Measurements from ENCODE around the gene KIF11. TPM values are rescaled to one million over a fixed set of nuclear protein-coding genes. Genes with fewer than 3 reads are reported as not detected.
A peak's percentile ranks its signal among the peaks of the same experiment; 100 is the strongest.
"Not testable (repeated sequence)": the region's sequence is repeated elsewhere in the genome, so short reads cannot be mapped to it uniquely, and the experiment has no call there.

Gene KIF11
- total RNA-seq, 1 donor = 46.5 TPM

GRCh38 chr10:92572362-92573090, 20.4 kb upstream of the KIF11 start:
- TF ChIP-seq, protein P1, sequence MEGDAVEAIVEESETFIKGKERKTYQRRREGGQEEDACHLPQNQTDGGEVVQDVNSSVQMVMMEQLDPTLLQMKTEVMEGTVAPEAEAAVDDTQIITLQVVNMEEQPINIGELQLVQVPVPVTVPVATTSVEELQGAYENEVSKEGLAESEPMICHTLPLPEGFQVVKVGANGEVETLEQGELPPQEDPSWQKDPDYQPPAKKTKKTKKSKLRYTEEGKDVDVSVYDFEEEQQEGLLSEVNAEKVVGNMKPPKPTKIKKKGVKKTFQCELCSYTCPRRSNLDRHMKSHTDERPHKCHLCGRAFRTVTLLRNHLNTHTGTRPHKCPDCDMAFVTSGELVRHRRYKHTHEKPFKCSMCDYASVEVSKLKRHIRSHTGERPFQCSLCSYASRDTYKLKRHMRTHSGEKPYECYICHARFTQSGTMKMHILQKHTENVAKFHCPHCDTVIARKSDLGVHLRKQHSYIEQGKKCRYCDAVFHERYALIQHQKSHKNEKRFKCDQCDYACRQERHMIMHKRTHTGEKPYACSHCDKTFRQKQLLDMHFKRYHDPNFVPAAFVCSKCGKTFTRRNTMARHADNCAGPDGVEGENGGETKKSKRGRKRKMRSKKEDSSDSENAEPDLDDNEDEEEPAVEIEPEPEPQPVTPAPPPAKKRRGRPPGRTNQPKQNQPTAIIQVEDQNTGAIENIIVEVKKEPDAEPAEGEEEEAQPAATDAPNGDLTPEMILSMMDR (IDR thresholded peaks at IDR 0.05; ENCODE audit: insufficient read depth, low read length) = no peak
- DNase-seq (ENCODE audit: low read depth) = peak; percentile 10
- peak overlapping the region; percentile 92 for H3K4me3 ChIP-seq (ENCODE audit: low read depth, low read length)

GRCh38 chr10:92573091-92573797, 19.7 kb upstream of the KIF11 start:
- peak overlapping the region; percentile 92 for H3K4me3 ChIP-seq (ENCODE audit: low read depth, low read length)
- peak; percentile 59 for DNase-seq (ENCODE audit: low read depth)
- TF ChIP-seq, protein P1 (IDR thresholded peaks at IDR 0.05; ENCODE audit: insufficient read depth, low read length) = peak; percentile 27

DNA sequence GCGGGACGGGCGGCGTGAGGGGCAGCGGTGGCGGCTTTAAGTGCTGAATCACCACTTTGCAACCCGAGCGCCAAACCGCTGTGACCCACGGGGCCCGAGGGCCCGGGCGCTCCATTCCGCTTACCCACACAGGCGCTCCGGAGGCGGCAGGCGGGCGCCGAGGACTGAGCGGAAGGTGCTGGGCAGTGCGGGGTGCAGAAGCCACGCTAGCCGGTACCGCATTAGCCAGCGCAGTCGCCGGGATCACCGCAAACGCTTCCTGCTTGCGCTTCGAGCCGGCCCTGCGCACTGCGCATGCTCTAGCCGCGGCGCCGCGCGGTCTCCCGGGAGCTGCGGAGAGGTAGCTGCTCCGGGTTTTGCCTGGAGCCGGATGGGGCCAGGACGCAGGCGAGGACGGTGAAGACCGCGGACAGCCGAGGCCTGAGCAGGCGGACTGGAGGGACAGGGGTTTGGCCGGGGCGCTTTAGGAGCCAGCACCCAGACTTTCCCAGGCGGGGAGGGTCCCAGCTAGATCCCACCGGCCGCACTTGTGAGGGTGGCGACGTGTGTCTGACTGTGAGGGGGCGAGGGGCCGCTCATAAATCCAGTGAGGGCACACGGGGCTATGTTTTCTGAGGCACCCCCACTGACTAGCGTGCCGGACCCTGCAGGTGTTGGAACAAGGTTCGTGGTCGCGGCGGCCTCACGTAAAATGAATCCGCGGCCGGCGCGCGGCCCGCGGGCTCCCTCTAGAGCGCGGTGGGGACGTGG, 19.0 kb upstream of the KIF11 start, which contains the start of gene IDE:
IDE (minus strand) TSS at position 296 of the 750 bp plus-strand sequence; CDS start at position 222, 74 bp downstream.
- H3K4me3 ChIP-seq (ENCODE audit: low read depth, low read length) = peak within 1 kb of the TSS; percentile 92
- TF ChIP-seq, protein P1 (IDR thresholded peaks at IDR 0.05; ENCODE audit: insufficient read depth, low read length) = peak; percentile 87
- peak; percentile 85 for DNase-seq (ENCODE audit: low read depth)

DNA sequence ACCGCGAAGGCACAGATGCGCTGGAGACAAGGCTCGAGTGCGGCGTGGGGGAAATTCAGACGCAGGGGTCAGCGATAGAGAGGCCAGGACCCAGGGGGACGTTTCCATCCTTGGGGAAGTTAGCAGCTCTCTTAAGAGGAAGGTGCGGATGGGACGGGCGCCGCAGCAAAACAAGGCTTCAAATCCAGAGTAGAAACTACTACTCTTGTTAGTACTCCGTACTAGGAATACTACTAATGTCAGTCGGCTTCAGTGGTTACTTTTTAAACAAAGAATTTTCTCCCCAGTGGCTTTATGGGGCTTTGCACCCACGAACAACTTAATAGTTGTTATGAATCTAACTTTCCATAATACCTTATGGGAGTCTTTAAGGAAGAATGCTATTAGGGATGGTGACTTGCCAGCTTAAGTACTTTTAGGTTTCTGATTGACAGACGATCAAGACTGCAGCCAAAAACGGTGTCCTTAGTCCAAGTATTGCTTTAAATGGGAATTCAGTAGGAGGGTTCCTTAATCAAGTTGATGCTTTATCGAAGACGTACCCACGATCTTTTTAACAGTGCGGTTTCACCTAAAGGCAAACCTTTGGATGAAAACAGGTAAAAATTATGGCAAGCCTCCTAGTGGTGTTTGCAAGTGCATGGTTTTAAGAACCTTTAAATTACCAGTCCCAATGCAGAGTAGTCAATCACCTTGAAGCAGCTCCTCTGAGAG, 18.2 kb upstream of the KIF11 start:
- TF ChIP-seq, protein P1 (IDR thresholded peaks at IDR 0.05; ENCODE audit: insufficient read depth, low read length) = peak; percentile 39
- DNase-seq (ENCODE audit: low read depth) = peak; percentile 65
- H3K4me3 ChIP-seq (ENCODE audit: low read depth, low read length) = peak overlapping the region; percentile 92

GRCh38 chr10:92575961-92576360, 17.0 kb upstream of the KIF11 start:
- H3K4me3 ChIP-seq (ENCODE audit: low read depth, low read length) = no peak overlapping the region
- peak; percentile 37 for DNase-seq (ENCODE audit: low read depth)
- TF ChIP-seq, protein P1 (IDR thresholded peaks at IDR 0.05; ENCODE audit: insufficient read depth, low read length) = no peak

DNA sequence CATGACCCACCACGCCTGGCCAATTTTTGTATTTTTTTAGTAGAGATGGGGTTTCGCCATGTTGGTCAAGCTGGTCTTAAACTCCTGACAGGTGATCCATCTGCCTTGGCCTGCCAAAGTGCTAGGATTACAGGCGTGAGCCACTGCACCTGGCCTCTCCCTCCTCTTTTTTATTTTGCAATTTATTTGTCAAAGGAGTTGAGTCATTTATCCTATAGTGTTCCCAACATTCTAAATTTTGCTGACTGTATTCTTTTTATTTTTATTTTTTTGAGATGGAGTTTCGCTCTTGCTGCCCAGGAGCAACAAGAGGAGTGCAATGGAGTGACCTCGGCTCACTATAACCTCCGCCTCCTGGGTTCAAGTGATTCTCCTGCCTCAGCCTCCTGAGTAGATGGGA, 10.6 kb upstream of the KIF11 start:
- DNase-seq (ENCODE audit: low read depth); H3K4me3 ChIP-seq (ENCODE audit: low read depth, low read length): not testable (repeated sequence)
